Activated CD4-positive, alpha-beta T cell treated with anti-CD3 and anti-CD28 coated beads, Interleukin-2, amount 10 ng/mL, durations not matched to agents 24 days and 14 days (primary cell): Measurements from ENCODE around the gene ATP8B4. TPM values are rescaled to one million over a fixed set of nuclear protein-coding genes. Genes with fewer than 3 reads are reported as not detected.

Experiments used
- DNase-seq: peaks from one replicate; pipeline ENCODE4 v3.0.0; 2022
- H3K27ac Mint-ChIP-seq: one replicate; pipeline ENCODE4 v1.8.0; 2022; ENCODE audit warnings: mild to moderate bottlenecking, mixed read lengths
- H3K27me3 Mint-ChIP-seq: one replicate; pipeline ENCODE4 v1.8.0; 2022; ENCODE audit warnings: mixed read lengths
- H3K36me3 Mint-ChIP-seq: one replicate; pipeline ENCODE4 v1.8.0; 2022; ENCODE audit warnings: low read depth, mild to moderate bottlenecking, mixed read lengths
- H3K4me1 Mint-ChIP-seq: one replicate; pipeline ENCODE4 v1.8.0; 2021; ENCODE audit warnings: mixed read lengths
- H3K4me3 Mint-ChIP-seq: one replicate; pipeline ENCODE4 v1.8.0; 2022; ENCODE audit warnings: mild to moderate bottlenecking, moderate library complexity, mixed read lengths
- H3K9me3 Mint-ChIP-seq: one replicate; pipeline ENCODE4 v1.8.0; 2021; ENCODE audit warnings: mixed read lengths
- intact Hi-C: fragments of 100-400 bp; cut with micrococcal nuclease; formaldehyde crosslinking; loops from one replicate; pipeline ENCODE4 v1.15.1; 2023
- total RNA-seq: library from RNA; stranded (reverse); gene quantifications from 2 replicates; pipeline ENCODE4 v1.2.3, GENCODE V29; 2022

The ATP8B4 gene
- total RNA-seq, 1 donor from 2014 or later: 38.5 TPM

GRCh38 chr15:49887659-49888322, 231.2 kb downstream of the ATP8B4 start:
- intact Hi-C loops: no loop called here
- peaks cover 21% of the 10 kb centered on the region for H3K36me3 Mint-ChIP-seq
- H3K4me1 Mint-ChIP-seq: no peaks in the 10 kb centered on the region
- no peak overlapping the region for H3K4me3 Mint-ChIP-seq
- H3K27ac Mint-ChIP-seq: no peak overlapping the region
- no peaks in the 10 kb centered on the region for H3K9me3 Mint-ChIP-seq
- no peak for DNase-seq
- H3K27me3 Mint-ChIP-seq: no peaks in the 10 kb centered on the region

DNA sequence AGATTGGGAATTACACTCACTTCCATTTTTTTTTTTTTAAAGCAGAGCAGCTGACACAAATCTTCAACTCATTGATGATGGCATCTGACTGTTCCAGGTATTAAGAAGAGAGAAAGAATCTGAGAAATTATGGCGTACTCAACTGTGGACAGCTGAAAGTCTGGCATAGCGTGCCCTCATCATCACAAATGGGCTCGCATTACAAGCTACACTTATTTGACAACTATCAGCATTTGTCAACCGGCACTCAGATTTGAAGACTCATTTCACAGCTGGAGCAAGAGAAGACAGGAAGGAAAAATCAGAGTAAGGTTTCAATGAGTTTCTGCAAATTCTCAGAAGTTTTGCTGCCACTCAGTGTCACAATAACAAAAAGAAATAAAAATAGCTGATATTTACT, 235.9 kb downstream of the ATP8B4 start:
- intact Hi-C loops: no loop called here
- H3K36me3 Mint-ChIP-seq: peaks cover 5% of the 10 kb centered on the region
- H3K27me3 Mint-ChIP-seq: no peaks in the 10 kb centered on the region
- no peak overlapping the region for H3K27ac Mint-ChIP-seq
- no peak for DNase-seq
- no peaks in the 10 kb centered on the region for H3K9me3 Mint-ChIP-seq
- no peak overlapping the region for H3K4me3 Mint-ChIP-seq
- H3K4me1 Mint-ChIP-seq: no peaks in the 10 kb centered on the region

DNA sequence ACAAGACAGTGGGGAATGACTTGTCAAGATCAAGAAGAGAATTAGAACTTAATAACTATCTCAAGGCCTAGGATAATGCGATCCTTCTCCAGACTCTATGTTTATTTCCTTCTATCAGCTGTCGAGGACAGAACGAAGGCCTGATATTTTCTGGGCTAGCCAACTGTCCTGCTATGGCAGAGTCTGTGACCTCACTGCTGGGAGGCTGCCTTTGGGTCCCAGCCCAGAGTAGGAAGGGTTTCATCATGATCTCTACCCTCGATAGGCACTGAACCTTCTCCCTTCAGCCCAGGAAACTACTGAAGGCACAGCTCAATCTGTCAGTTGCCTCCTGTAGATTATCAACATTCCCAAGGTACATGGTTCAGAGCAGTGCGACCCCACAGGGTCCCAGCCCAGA, 237.2 kb downstream of the ATP8B4 start:
- DNase-seq: no peak
- peaks cover 3% of the 10 kb centered on the region for H3K36me3 Mint-ChIP-seq

DNA sequence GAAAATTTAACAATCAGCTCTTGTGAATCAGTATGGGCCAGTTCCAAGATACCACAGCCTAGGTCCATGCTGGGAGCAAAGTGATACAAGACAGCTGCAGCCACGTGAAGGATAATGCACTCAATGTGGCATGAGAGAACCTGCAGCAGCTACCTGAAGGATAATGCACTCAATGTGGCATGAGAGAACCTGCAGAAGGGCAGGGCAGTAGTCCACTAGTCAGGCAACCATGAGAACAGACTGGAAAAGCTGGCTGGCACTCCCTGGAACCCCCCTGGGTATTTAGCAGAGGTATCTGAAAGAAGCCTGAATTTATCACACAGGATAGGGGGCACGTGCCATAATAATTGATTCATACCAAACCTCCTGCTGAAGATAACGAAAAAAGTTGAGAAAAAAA, 237.6 kb downstream of the ATP8B4 start:
- Mint-ChIP-seq H3K27ac (no peak overlapping the region), H3K27me3 (no peaks in the 10 kb centered on the region), H3K9me3 (no peaks in the 10 kb centered on the region), H3K4me3 (no peak overlapping the region), H3K4me1 (no peaks in the 10 kb centered on the region), H3K36me3 (peaks cover 3% of the 10 kb centered on the region)
- intact Hi-C loops: no loop called here
- DNase-seq: no peak

More for the DNA sequence above, 237.2 kb downstream of the ATP8B4 start:
- H3K4me1 Mint-ChIP-seq: no peaks in the 10 kb centered on the region
- no peak overlapping the region for H3K4me3 Mint-ChIP-seq
- H3K27me3 Mint-ChIP-seq: no peaks in the 10 kb centered on the region
- intact Hi-C loops: no loop called here
- H3K27ac Mint-ChIP-seq: no peak overlapping the region
- no peaks in the 10 kb centered on the region for H3K9me3 Mint-ChIP-seq

GRCh38 chr15:49877873-49878521, 241.0 kb downstream of the ATP8B4 start:
- no peak overlapping the region for H3K27ac Mint-ChIP-seq
- intact Hi-C loops: loop anchor here (5.0 to 10.0 kb wide), 3 partner anchors 174 to 437 kb away; no protein-coding TSS in a partner anchor
- no peak overlapping the region for H3K4me3 Mint-ChIP-seq
- DNase-seq: no peak
- no peaks in the 10 kb centered on the region for H3K9me3 Mint-ChIP-seq
- H3K36me3 Mint-ChIP-seq: peaks cover 12% of the 10 kb centered on the region
- H3K4me1 Mint-ChIP-seq: no peaks in the 10 kb centered on the region
- H3K27me3 Mint-ChIP-seq: no peaks in the 10 kb centered on the region

GRCh38 chr15:49877117-49877872, 241.7 kb downstream of the ATP8B4 start:
- Mint-ChIP-seq H3K4me3 (no peak overlapping the region), H3K9me3 (no peaks in the 10 kb centered on the region), H3K36me3 (peaks cover 16% of the 10 kb centered on the region), H3K4me1 (no peaks in the 10 kb centered on the region), H3K27ac (no peak overlapping the region), H3K27me3 (no peaks in the 10 kb centered on the region)
- DNase-seq: no peak
- intact Hi-C loops: loop anchor here (5.0 to 10.0 kb wide), 3 partner anchors 175 to 438 kb away; no protein-coding TSS in a partner anchor

DNA sequence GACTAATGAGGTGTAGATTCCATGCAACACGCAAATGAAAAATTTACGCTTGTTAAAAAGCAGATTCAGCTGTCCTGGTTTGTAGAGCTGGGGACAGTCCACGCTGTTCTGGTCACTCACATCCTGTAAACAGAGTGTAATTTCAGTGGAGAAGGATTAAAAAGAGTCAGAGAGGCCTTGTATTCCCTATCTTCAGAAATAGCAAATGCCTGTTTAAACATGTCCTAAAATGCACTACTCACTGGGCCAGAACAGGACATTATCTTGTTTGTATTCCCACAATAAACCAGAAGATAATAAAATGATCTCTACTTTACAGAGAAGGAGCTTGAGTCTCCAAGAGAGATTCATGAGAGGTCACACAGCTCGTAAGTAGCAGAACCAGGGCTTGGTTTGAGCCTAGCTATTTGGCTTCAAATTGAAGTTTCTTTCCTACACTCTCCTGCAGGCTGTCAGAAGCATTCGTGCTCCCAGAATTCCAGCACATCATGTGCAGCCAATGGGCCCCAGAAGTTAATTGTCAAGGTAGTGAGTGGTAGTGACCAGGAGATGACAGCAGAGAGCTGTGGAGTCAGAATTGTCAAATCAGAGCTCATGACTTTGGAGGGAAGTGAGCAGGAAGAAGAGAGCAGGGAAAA, 242.5 kb downstream of the ATP8B4 start:
- intact Hi-C loops: loop anchor here (5.0 to 10.0 kb wide), 3 partner anchors 176 to 438 kb away; no protein-coding TSS in a partner anchor
- Mint-ChIP-seq H3K4me1 (no peaks in the 10 kb centered on the region), H3K9me3 (no peaks in the 10 kb centered on the region), H3K27me3 (no peaks in the 10 kb centered on the region), H3K4me3 (no peak overlapping the region), H3K27ac (no peak overlapping the region), H3K36me3 (peaks cover 20% of the 10 kb centered on the region)
- DNase-seq: no peak

DNA sequence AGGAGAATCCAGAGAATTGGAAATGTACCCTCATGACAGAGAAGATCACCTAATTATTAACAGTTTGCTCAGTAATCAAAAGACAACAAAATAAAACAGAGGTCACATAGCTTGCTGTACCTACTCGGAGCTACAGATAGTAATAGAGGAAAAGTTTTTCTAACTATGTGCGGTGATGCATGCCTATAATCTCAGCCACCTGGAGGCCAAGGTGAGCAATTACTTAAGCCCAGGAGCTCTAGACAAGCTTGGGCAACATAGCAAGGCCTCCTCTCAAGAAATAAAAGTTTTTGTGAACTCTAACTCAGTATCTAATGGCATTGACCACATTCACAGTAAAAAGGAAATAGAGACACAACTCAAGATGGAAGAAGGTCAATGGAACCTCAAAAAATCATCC, 243.6 kb downstream of the ATP8B4 start:
- Mint-ChIP-seq H3K9me3 (no peaks in the 10 kb centered on the region), H3K36me3 (peaks cover 20% of the 10 kb centered on the region), H3K27ac (no peak overlapping the region)

GRCh38 chr15:49870472-49870871, 248.6 kb downstream of the ATP8B4 start:
- DNase-seq: no peak
- Mint-ChIP-seq H3K27ac (no peak overlapping the region), H3K36me3 (peaks cover 29% of the 10 kb centered on the region), H3K9me3 (no peaks in the 10 kb centered on the region), H3K4me3 (no peak overlapping the region), H3K27me3 (no peaks in the 10 kb centered on the region), H3K4me1 (no peaks in the 10 kb centered on the region)
- intact Hi-C loops: loop anchor here (10.0 kb wide), 1 partner anchor 444 kb away; no protein-coding TSS in a partner anchor

More for the DNA sequence above, 243.6 kb downstream of the ATP8B4 start:
- DNase-seq: peak; percentile 40
- no peak overlapping the region for H3K4me3 Mint-ChIP-seq
- intact Hi-C loops: loop anchor here (5.0 to 10.0 kb wide), 3 partner anchors 177 to 439 kb away; no protein-coding TSS in a partner anchor
- no peaks in the 10 kb centered on the region for H3K27me3 Mint-ChIP-seq
- H3K4me1 Mint-ChIP-seq: no peaks in the 10 kb centered on the region

- DNase-seq: no peak
- no peak overlapping the region for H3K27ac Mint-ChIP-seq
- H3K36me3 Mint-ChIP-seq: peaks cover 23% of the 10 kb centered on the region
- no peaks in the 10 kb centered on the region for H3K27me3 Mint-ChIP-seq
- intact Hi-C loops: no loop called here
- no peaks in the 10 kb centered on the region for H3K9me3 Mint-ChIP-seq
- H3K4me3 Mint-ChIP-seq: no peak overlapping the region
- no peaks in the 10 kb centered on the region for H3K4me1 Mint-ChIP-seq
Observed at GRCh38 chr15:49868348-49868747, 250.7 kb downstream of the ATP8B4 start.

GRCh38 chr15:49865925-49866757, 252.9 kb downstream of the ATP8B4 start:
- no peak overlapping the region for H3K27ac Mint-ChIP-seq
- no peaks in the 10 kb centered on the region for H3K27me3 Mint-ChIP-seq
- H3K4me1 Mint-ChIP-seq: no peaks in the 10 kb centered on the region
- no peak for DNase-seq
- peaks cover 18% of the 10 kb centered on the region for H3K36me3 Mint-ChIP-seq
- H3K4me3 Mint-ChIP-seq: no peak overlapping the region
- intact Hi-C loops: no loop called here
- no peaks in the 10 kb centered on the region for H3K9me3 Mint-ChIP-seq

DNA sequence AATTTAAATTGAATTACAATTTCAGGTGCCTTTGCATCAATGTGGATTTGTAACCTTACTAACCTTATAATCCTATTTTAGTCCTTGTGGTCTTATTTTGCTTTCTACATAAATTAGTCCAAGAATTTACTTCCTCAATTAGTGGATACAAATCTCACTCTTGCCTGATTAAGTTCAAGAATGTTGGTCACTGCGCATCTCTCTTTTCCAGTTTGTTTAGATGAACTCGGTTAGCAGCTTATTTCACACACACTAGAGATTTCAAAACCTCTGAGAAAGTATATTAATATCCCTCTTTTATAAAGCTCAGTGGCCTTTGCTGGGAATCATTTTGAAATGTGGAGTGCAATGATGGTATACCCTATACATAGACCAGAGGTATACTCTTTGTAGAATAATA, 254.8 kb downstream of the ATP8B4 start:
- no peaks in the 10 kb centered on the region for H3K27me3 Mint-ChIP-seq
- intact Hi-C loops: no loop called here
- H3K36me3 Mint-ChIP-seq: peaks cover 18% of the 10 kb centered on the region

More for the DNA sequence above, 254.8 kb downstream of the ATP8B4 start:
- Mint-ChIP-seq H3K9me3 (no peaks in the 10 kb centered on the region), H3K4me3 (no peak overlapping the region), H3K4me1 (no peaks in the 10 kb centered on the region), H3K27ac (no peak overlapping the region)
- no peak for DNase-seq
